Osteocyte (in vitro differentiated cells): ENCODE data around the gene ZNF358. TPM values are rescaled to one million over a fixed set of nuclear protein-coding genes. Genes with fewer than 3 reads are reported as not detected.

Source experiments
- DNase-seq: peaks from one replicate; pipeline ENCODE4 v3.0.0; 2021; ENCODE audit warnings: mixed read lengths; ENCODE audit not compliant: unreplicated experiment; ENCODE audit errors: extremely low spot score
- H3K27ac Mint-ChIP-seq: one replicate; pipeline ENCODE4 v1.8.0; 2021; ENCODE audit warnings: mild to moderate bottlenecking, mixed read lengths; ENCODE audit not compliant: unreplicated experiment
- H3K27me3 Mint-ChIP-seq: one replicate; pipeline ENCODE4 v1.8.0; 2021; ENCODE audit warnings: mixed read lengths; ENCODE audit not compliant: unreplicated experiment
- H3K36me3 Mint-ChIP-seq: one replicate; pipeline ENCODE4 v1.8.0; 2021; ENCODE audit warnings: mixed read lengths; ENCODE audit not compliant: unreplicated experiment
- H3K4me1 Mint-ChIP-seq: one replicate; pipeline ENCODE4 v1.8.0; 2021; ENCODE audit warnings: mixed read lengths; ENCODE audit not compliant: unreplicated experiment
- H3K4me3 Mint-ChIP-seq: one replicate; pipeline ENCODE4 v1.8.0; 2021; ENCODE audit warnings: mild to moderate bottlenecking, moderate library complexity, mixed read lengths; ENCODE audit not compliant: unreplicated experiment
- H3K9me3 Mint-ChIP-seq: one replicate; pipeline ENCODE4 v1.8.0; 2021; ENCODE audit warnings: mixed read lengths; ENCODE audit not compliant: unreplicated experiment
- CTCF ChIP-seq: fragments of 200-600 bp; sonication (generic); IDR thresholded peaks from 2 replicates; pipeline ENCODE4 v1.5.0; 2021; ENCODE audit warnings: antibody characterized with exemption, mild to moderate bottlenecking, moderate library complexity
- total RNA-seq: library from RNA; stranded (reverse); gene quantifications from 2 replicates; pipeline ENCODE4 v1.2.1, GENCODE V29; 2021

Gene ZNF358
- total RNA-seq, 1 donor from 2014 or later = 93.5 TPM

- no peaks in the 10 kb centered on the region for H3K9me3 Mint-ChIP-seq
- H3K27me3 Mint-ChIP-seq = no peaks in the 10 kb centered on the region
- no peak overlapping the region for H3K27ac Mint-ChIP-seq
- TF ChIP-seq CTCF = no peak
- H3K4me1 Mint-ChIP-seq = no peaks in the 10 kb centered on the region
- DNase-seq = no peak
- H3K4me3 Mint-ChIP-seq = no peak overlapping the region
- peaks cover 20% of the 10 kb centered on the region for H3K36me3 Mint-ChIP-seq
These were observed 34.4 kb downstream of the ZNF358 start for GRCh38 chr19:7550169-7550770.

DNA sequence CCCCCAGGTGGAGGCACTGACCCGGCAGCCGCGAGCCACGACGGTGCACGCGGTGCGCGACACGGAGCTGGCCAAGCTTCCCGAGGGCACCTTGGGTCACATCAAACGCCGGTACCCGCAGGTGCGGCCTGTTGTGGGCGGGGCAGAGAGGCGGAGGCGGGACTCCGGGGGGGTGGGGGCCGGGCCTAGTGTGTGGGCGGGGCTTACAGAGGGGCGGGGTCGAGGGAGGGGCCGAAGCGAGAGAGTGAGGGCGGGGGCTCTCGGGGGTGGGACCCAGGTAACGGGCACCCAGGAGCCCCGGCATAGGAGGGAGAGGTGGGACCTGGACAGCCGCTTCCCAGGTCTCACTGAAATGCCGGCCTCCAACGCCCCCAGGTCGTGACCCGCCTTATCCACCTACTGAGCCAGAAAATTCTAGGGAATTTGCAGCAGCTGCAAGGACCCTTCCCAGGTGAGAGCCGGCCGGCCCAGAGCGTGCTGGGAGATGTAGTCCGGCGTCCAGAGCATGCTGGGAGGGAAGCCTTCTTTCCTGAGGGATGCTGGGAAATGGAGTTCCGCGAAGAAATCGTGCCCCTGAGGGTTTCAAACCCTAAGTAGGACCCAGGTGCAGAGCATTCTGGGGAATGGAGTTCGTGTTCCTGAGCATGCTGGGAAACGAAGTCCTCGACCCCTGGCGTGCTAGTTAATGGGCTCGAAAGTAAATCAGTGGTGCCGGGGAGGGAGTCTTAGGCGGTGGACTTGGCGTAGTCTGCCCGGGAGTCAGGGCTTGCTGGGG, 35.3 kb downstream of the ZNF358 start:
- Mint-ChIP-seq H3K27ac (no peak overlapping the region), H3K36me3 (peaks cover 17% of the 10 kb centered on the region), H3K4me3 (no peak overlapping the region), H3K4me1 (no peaks in the 10 kb centered on the region), H3K27me3 (no peaks in the 10 kb centered on the region), H3K9me3 (no peaks in the 10 kb centered on the region)
- no peak for DNase-seq
- no peak for TF ChIP-seq CTCF

DNA sequence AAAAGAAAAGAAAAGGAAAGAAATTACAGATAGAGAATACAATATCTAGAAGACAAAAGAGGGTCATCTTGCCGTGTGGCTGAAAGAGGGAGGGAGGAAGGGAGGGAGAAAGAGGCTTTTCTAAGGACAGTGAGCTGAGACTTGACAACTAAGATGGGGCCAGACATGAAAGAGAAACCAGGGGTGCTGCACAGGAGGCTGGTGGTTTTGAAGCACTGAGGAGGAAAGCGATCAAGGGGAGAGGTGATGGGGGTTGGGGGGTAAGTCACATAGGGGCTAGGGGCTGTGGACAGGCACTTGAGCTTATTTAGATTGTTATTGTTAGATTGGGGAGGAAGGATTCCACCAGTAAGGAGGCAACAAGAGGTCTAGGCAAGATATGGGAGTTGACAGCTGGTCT, 36.9 kb downstream of the ZNF358 start:
- Mint-ChIP-seq H3K27me3 (no peaks in the 10 kb centered on the region), H3K9me3 (no peaks in the 10 kb centered on the region), H3K27ac (no peak overlapping the region), H3K36me3 (peaks cover 29% of the 10 kb centered on the region), H3K4me1 (no peaks in the 10 kb centered on the region), H3K4me3 (no peak overlapping the region)
- TF ChIP-seq CTCF = no peak
- no peak for DNase-seq

DNA sequence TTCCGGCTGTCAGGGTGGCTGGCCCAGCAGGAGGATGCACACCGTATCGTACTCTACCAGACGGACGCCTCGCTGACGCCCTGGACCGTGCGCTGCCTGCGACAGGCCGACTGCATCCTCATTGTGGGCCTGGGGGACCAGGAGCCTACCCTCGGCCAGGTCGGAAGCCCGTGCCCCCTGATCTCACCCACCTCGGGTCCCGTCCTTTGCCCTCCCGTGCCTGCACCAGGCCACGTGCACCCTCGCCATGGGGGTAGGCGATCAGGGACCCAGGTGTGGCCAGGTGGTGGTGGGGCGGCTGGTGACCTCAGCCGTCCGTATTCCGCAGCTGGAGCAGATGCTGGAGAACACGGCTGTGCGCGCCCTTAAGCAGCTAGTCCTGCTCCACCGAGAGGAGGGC, 38.7 kb downstream of the ZNF358 start:
- H3K4me1 Mint-ChIP-seq = no peaks in the 10 kb centered on the region
- H3K4me3 Mint-ChIP-seq = no peak overlapping the region
- DNase-seq = no peak
- no peaks in the 10 kb centered on the region for H3K9me3 Mint-ChIP-seq
- no peaks in the 10 kb centered on the region for H3K27me3 Mint-ChIP-seq
- peaks cover 37% of the 10 kb centered on the region for H3K36me3 Mint-ChIP-seq
- no peak overlapping the region for H3K27ac Mint-ChIP-seq
- no peak for TF ChIP-seq CTCF

DNA sequence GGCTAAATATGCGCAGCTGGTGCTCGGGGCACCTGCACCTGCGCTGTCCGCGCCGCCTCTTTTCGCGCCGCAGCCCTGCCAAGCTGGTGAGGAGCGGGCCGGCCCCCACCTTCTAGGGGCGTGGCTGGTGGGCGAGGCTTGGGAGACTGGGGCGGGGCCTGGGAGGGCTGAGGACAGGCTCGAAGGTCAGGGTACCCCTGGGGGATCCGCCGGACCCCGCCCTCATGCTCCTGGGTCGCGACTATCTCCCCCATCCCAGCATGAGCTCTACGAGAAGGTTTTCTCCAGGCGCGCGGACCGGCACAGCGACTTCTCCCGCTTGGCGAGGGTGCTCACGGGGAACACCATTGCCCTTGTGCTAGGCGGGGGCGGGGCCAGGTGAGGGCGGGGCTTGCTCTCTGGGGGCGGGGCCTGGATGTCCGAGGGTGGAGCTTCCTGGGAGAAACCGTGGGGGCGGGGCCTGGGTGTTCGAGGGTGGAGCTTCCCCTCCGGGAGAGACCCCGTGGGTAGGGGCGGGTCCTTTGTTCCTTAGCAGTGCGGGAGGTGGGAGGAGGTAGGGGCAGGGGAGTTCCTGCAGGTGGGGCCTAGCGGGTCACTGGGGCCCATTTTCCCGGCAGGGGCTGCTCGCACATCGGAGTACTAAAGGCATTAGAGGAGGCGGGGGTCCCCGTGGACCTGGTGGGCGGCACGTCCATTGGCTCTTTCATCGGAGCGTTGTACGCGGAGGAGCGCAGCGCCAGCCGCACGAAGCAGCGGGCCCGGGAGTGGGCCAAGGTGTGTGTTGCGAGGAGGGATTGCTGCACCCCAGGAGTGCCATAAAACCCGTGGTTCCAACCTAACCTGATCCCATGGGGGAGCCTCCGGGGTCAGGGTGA, 39.3 kb downstream of the ZNF358 start:
- no peak overlapping the region for H3K4me3 Mint-ChIP-seq
- no peak overlapping the region for H3K27ac Mint-ChIP-seq
- no peak for DNase-seq
- TF ChIP-seq CTCF = no peak
- no peaks in the 10 kb centered on the region for H3K4me1 Mint-ChIP-seq
- H3K27me3 Mint-ChIP-seq = no peaks in the 10 kb centered on the region
- H3K36me3 Mint-ChIP-seq = peaks cover 33% of the 10 kb centered on the region
- H3K9me3 Mint-ChIP-seq = no peaks in the 10 kb centered on the region
